Measurements from ENCODE around the gene CACNA1D. TPM values are rescaled to one million over a fixed set of nuclear protein-coding genes. Genes with fewer than 3 reads are reported as not detected.

The CACNA1D gene
- polyA plus RNA-seq, 4 donors, result 2.2 to 133 (median 6.2) TPM

- no peaks in the 10 kb centered on the region for H3K9me3 ChIP-seq (ENCODE audit: control insufficient read depth in 2 of 2, insufficient read depth in 1 of 2, low read depth in 1 of 2, low read length in 1 of 2)
- DNase-seq (peak; percentile 60 to 64), FAIRE-seq (no peak)
- peaks cover 0 to 9% (median 6%) of the 10 kb centered on the region in 3 donors for H3K27me3 ChIP-seq (ENCODE audit: control insufficient read depth in 3 of 3, insufficient read depth in 3 of 3, low read length in 3 of 3)
- H3K27ac ChIP-seq (ENCODE audit: low read depth in 1 of 3, low read length in 2 of 3), result peak overlapping the region in 1 of 3 donors; percentile 30
- H3K4me3 ChIP-seq (ENCODE audit: low read depth in 1 of 3, low read length in 3 of 3), result no peak overlapping the region
- peaks cover 2 to 36% (median 3%) of the 10 kb centered on the region in 3 donors for H3K4me1 ChIP-seq (ENCODE audit: control insufficient read depth in 3 of 3, insufficient read depth in 2 of 3, low read depth in 1 of 3, low read length in 2 of 3)
- H3K36me3 ChIP-seq (ENCODE audit: control insufficient read depth in 3 of 3, insufficient read depth in 2 of 3, low read depth in 1 of 3, low read length in 3 of 3), result peaks cover 0 to 14% (median 0%) of the 10 kb centered on the region in 3 donors
- WGBS, 3 donors, result 39 to 55% (median 48%) methylated on average over 8 of the region's 8 CpGs
These were observed 4.6 kb downstream of the CACNA1D start for GRCh38 chr3:53498806-53499641.

GRCh38 chr3:53500165-53500777, 5.9 kb downstream of the CACNA1D start:
- FAIRE-seq, result no peak
- Histone ChIP-seq H3K9me3 (ENCODE audit: control insufficient read depth in 2 of 2, insufficient read depth in 1 of 2, low read depth in 1 of 2, low read length in 1 of 2) (no peaks in the 10 kb centered on the region), H3K4me3 (ENCODE audit: low read depth in 1 of 3, low read length in 3 of 3) (no peak overlapping the region), H3K36me3 (ENCODE audit: control insufficient read depth in 3 of 3, insufficient read depth in 2 of 3, low read depth in 1 of 3, low read length in 3 of 3) (peaks cover 0 to 17% (median 0%) of the 10 kb centered on the region in 3 donors), H3K27ac (ENCODE audit: low read depth in 1 of 3, low read length in 2 of 3) (no peak overlapping the region), H3K4me1 (ENCODE audit: control insufficient read depth in 3 of 3, insufficient read depth in 2 of 3, low read depth in 1 of 3, low read length in 2 of 3) (peaks cover 0 to 36% (median 3%) of the 10 kb centered on the region in 3 donors), H3K27me3 (ENCODE audit: control insufficient read depth in 3 of 3, insufficient read depth in 3 of 3, low read length in 3 of 3) (peaks cover 0 to 7% (median 6%) of the 10 kb centered on the region in 3 donors)
- no peak for DNase-seq
- WGBS, 3 donors, result 83 to 92% (median 83%) methylated on average over 7 of the region's 7 CpGs

- Histone ChIP-seq H3K27ac (ENCODE audit: low read depth in 1 of 3, low read length in 2 of 3) (no peak overlapping the region), H3K4me1 (ENCODE audit: control insufficient read depth in 3 of 3, insufficient read depth in 2 of 3, low read depth in 1 of 3, low read length in 2 of 3) (peaks cover 0 to 42% (median 8%) of the 10 kb centered on the region in 3 donors), H3K27me3 (ENCODE audit: control insufficient read depth in 3 of 3, insufficient read depth in 3 of 3, low read length in 3 of 3) (peaks cover 0 to under 1% (median 0%) of the 10 kb centered on the region in 3 donors), H3K36me3 (ENCODE audit: control insufficient read depth in 3 of 3, insufficient read depth in 2 of 3, low read depth in 1 of 3, low read length in 3 of 3) (peaks cover 0 to 21% (median 0%) of the 10 kb centered on the region in 3 donors), H3K9me3 (ENCODE audit: control insufficient read depth in 2 of 2, insufficient read depth in 1 of 2, low read depth in 1 of 2, low read length in 1 of 2) (no peaks in the 10 kb centered on the region), H3K4me3 (ENCODE audit: low read depth in 1 of 3, low read length in 3 of 3) (no peak overlapping the region)
- FAIRE-seq (no peak), DNase-seq (no peak)
- WGBS, 3 donors, result 74 to 87% (median 86%) methylated on average over 8 of the region's 8 CpGs
These were observed 6.8 kb downstream of the CACNA1D start for GRCh38 chr3:53501178-53501577.

- FAIRE-seq (no peak), DNase-seq (no peak)
- H3K27ac ChIP-seq (ENCODE audit: low read depth in 1 of 3, low read length in 2 of 3), result no peak overlapping the region
- H3K4me1 ChIP-seq (ENCODE audit: control insufficient read depth in 3 of 3, insufficient read depth in 2 of 3, low read depth in 1 of 3, low read length in 2 of 3), result peaks cover 0 to 39% (median 8%) of the 10 kb centered on the region in 3 donors
- no peak overlapping the region for H3K4me3 ChIP-seq (ENCODE audit: low read depth in 1 of 3, low read length in 3 of 3)
- no peaks in the 10 kb centered on the region for H3K27me3 ChIP-seq (ENCODE audit: control insufficient read depth in 3 of 3, insufficient read depth in 3 of 3, low read length in 3 of 3)
- peaks cover 0 to 18% (median 0%) of the 10 kb centered on the region in 3 donors for H3K36me3 ChIP-seq (ENCODE audit: control insufficient read depth in 3 of 3, insufficient read depth in 2 of 3, low read depth in 1 of 3, low read length in 3 of 3)
- WGBS, 3 donors, result 80 to 95% (median 84%) methylated on average over 4 of the region's 4 CpGs
- no peaks in the 10 kb centered on the region for H3K9me3 ChIP-seq (ENCODE audit: control insufficient read depth in 2 of 2, insufficient read depth in 1 of 2, low read depth in 1 of 2, low read length in 1 of 2)
These were observed 8.3 kb downstream of the CACNA1D start for GRCh38 chr3:53502737-53503136.

- Histone ChIP-seq H3K36me3 (ENCODE audit: control insufficient read depth in 3 of 3, insufficient read depth in 2 of 3, low read depth in 1 of 3, low read length in 3 of 3) (peaks cover 0 to 18% (median 0%) of the 10 kb centered on the region in 3 donors), H3K27ac (ENCODE audit: low read depth in 1 of 3, low read length in 2 of 3) (no peak overlapping the region), H3K4me1 (ENCODE audit: control insufficient read depth in 3 of 3, insufficient read depth in 2 of 3, low read depth in 1 of 3, low read length in 2 of 3) (peaks cover 0 to 34% (median 8%) of the 10 kb centered on the region in 3 donors), H3K4me3 (ENCODE audit: low read depth in 1 of 3, low read length in 3 of 3) (no peak overlapping the region), H3K9me3 (ENCODE audit: control insufficient read depth in 2 of 2, insufficient read depth in 1 of 2, low read depth in 1 of 2, low read length in 1 of 2) (no peaks in the 10 kb centered on the region), H3K27me3 (ENCODE audit: control insufficient read depth in 3 of 3, insufficient read depth in 3 of 3, low read length in 3 of 3) (no peaks in the 10 kb centered on the region)
- no peak for DNase-seq
- WGBS, 3 donors, result 79 to 96% (median 82%) methylated on average over 5 of the region's 5 CpGs
- FAIRE-seq, result no peak
These were observed 8.8 kb downstream of the CACNA1D start for GRCh38 chr3:53503195-53503594.

- WGBS, 3 donors, result 48 to 56% (median 48%) methylated on average over 4 of the region's 4 CpGs
- Histone ChIP-seq H3K4me1 (ENCODE audit: control insufficient read depth in 3 of 3, insufficient read depth in 2 of 3, low read depth in 1 of 3, low read length in 2 of 3) (peaks cover 0 to 17% (median 5%) of the 10 kb centered on the region in 3 donors), H3K9me3 (ENCODE audit: control insufficient read depth in 2 of 2, insufficient read depth in 1 of 2, low read depth in 1 of 2, low read length in 1 of 2) (no peaks in the 10 kb centered on the region), H3K4me3 (ENCODE audit: low read depth in 1 of 3, low read length in 3 of 3) (no peak overlapping the region), H3K36me3 (ENCODE audit: control insufficient read depth in 3 of 3, insufficient read depth in 2 of 3, low read depth in 1 of 3, low read length in 3 of 3) (peaks cover 0 to 25% (median 0%) of the 10 kb centered on the region in 3 donors), H3K27me3 (ENCODE audit: control insufficient read depth in 3 of 3, insufficient read depth in 3 of 3, low read length in 3 of 3) (peaks cover 0 to 2% (median 0%) of the 10 kb centered on the region in 3 donors), H3K27ac (ENCODE audit: low read depth in 1 of 3, low read length in 2 of 3) (peak overlapping the region; percentile 77 to 87 (median 84))
- DNase-seq, result peak; percentile 69 to 86
- FAIRE-seq, result peak; percentile 74
These were observed 11.8 kb downstream of the CACNA1D start for GRCh38 chr3:53506110-53506762.

- no peak overlapping the region for H3K4me3 ChIP-seq (ENCODE audit: low read depth in 1 of 3, low read length in 3 of 3)
- peak overlapping the region in 2 of 3 donors; percentile 74 to 87 for H3K27ac ChIP-seq (ENCODE audit: low read depth in 1 of 3, low read length in 2 of 3)
- peaks cover 0 to 26% (median 0%) of the 10 kb centered on the region in 3 donors for H3K36me3 ChIP-seq (ENCODE audit: control insufficient read depth in 3 of 3, insufficient read depth in 2 of 3, low read depth in 1 of 3, low read length in 3 of 3)
- no peaks in the 10 kb centered on the region for H3K9me3 ChIP-seq (ENCODE audit: control insufficient read depth in 2 of 2, insufficient read depth in 1 of 2, low read depth in 1 of 2, low read length in 1 of 2)
- DNase-seq (no peak), FAIRE-seq (no peak)
- H3K27me3 ChIP-seq (ENCODE audit: control insufficient read depth in 3 of 3, insufficient read depth in 3 of 3, low read length in 3 of 3), result peaks cover 0 to 3% (median 0%) of the 10 kb centered on the region in 3 donors
- peaks cover 0 to 16% (median 5%) of the 10 kb centered on the region in 3 donors for H3K4me1 ChIP-seq (ENCODE audit: control insufficient read depth in 3 of 3, insufficient read depth in 2 of 3, low read depth in 1 of 3, low read length in 2 of 3)
These were observed 12.3 kb downstream of the CACNA1D start for GRCh38 chr3:53506763-53507145.

- no peak for FAIRE-seq
- Histone ChIP-seq H3K27me3 (ENCODE audit: control insufficient read depth in 3 of 3, insufficient read depth in 3 of 3, low read length in 3 of 3) (peaks cover 0 to 3% (median 0%) of the 10 kb centered on the region in 3 donors), H3K36me3 (ENCODE audit: control insufficient read depth in 3 of 3, insufficient read depth in 2 of 3, low read depth in 1 of 3, low read length in 3 of 3) (peaks cover 0 to 28% (median 0%) of the 10 kb centered on the region in 3 donors), H3K4me3 (ENCODE audit: low read depth in 1 of 3, low read length in 3 of 3) (no peak overlapping the region), H3K27ac (ENCODE audit: low read depth in 1 of 3, low read length in 2 of 3) (no peak overlapping the region), H3K4me1 (ENCODE audit: control insufficient read depth in 3 of 3, insufficient read depth in 2 of 3, low read depth in 1 of 3, low read length in 2 of 3) (peaks cover 0 to 16% (median 5%) of the 10 kb centered on the region in 3 donors), H3K9me3 (ENCODE audit: control insufficient read depth in 2 of 2, insufficient read depth in 1 of 2, low read depth in 1 of 2, low read length in 1 of 2) (no peaks in the 10 kb centered on the region)
- no peak for DNase-seq
- WGBS, 3 donors, result 80 to 82% (median 82%) methylated on average over 9 of the region's 9 CpGs
These were observed 15.1 kb downstream of the CACNA1D start for GRCh38 chr3:53509494-53509893.
